SJSA1 (cell line): ENCODE results near the gene ALAS2. TPM values are rescaled to one million over a fixed set of nuclear protein-coding genes. Genes with fewer than 3 reads are reported as not detected.
"Not testable (repeated sequence)": the region's sequence is repeated elsewhere in the genome, so short reads cannot be mapped to it uniquely, and the experiment has no call there.

ENCODE experiments used
- DNase-seq, 2 experiments: peaks; one replicate each; pipeline ENCODE4 v3.0.0-alpha.2; 2015 to 2020; ENCODE audit warnings: low spot score in 2 of 2, low read depth in 1 of 2
- H3K27ac ChIP-seq: fragments of 250-450 bp; sonication (Bioruptor Pico); 2 replicates; pipeline ENCODE4 v1.5.1; 2020; ENCODE audit warnings: mild to moderate bottlenecking, moderate library complexity
- H3K27me3 ChIP-seq: fragments of 250-450 bp; sonication (Bioruptor Pico); replicated peaks from 2 replicates; pipeline ENCODE4 v1.5.1; 2020; ENCODE audit warnings: mild to moderate bottlenecking, moderate library complexity
- H3K36me3 ChIP-seq: fragments of 250-450 bp; sonication (Bioruptor Pico); 2 replicates; pipeline ENCODE4 v1.5.1; 2020; ENCODE audit warnings: mild to moderate bottlenecking
- H3K4me1 ChIP-seq: fragments of 250-450 bp; sonication (Bioruptor Pico); replicated peaks from 2 replicates; pipeline ENCODE4 v1.6.1; 2021; ENCODE audit warnings: mild to moderate bottlenecking
- H3K4me3 ChIP-seq: fragments of 250-450 bp; sonication (Bioruptor Pico); 2 replicates; pipeline ENCODE4 v1.5.1; 2020; ENCODE audit warnings: mild to moderate bottlenecking
- H3K9me3 ChIP-seq: fragments of 250-450 bp; sonication (Bioruptor Pico); replicated peaks from 2 replicates; pipeline ENCODE4 v1.5.1; 2020; ENCODE audit warnings: mild to moderate bottlenecking
- total RNA-seq: library from RNA; depleted of rRNA; stranded (reverse); fragments of >200 nt; shearing (Covaris generic); gene quantifications from 2 replicates; pipeline ENCODE4 v1.2.3, GENCODE V29; 2014; rRNA removed

ALAS2 gene
- total RNA-seq: not detected in 2 replicates

- Histone ChIP-seq H3K4me1 (no peaks in the 10 kb centered on the region), H3K36me3 (no peaks in the 10 kb centered on the region), H3K27ac (no peak within 1 kb of the TSS), H3K27me3 (no peaks in the 10 kb centered on the region), H3K4me3 (no peak within 1 kb of the TSS), H3K9me3 (no peaks in the 10 kb centered on the region)
- no peak for DNase-seq
Measured at GRCh38 chrX:55030271-55031205, at the start of gene ALAS2. Gene ALAS2, minus strand, starts transcription at chrX:55030977. Its CDS starts 4,977 bp downstream, at chrX:55026000.

DNA sequence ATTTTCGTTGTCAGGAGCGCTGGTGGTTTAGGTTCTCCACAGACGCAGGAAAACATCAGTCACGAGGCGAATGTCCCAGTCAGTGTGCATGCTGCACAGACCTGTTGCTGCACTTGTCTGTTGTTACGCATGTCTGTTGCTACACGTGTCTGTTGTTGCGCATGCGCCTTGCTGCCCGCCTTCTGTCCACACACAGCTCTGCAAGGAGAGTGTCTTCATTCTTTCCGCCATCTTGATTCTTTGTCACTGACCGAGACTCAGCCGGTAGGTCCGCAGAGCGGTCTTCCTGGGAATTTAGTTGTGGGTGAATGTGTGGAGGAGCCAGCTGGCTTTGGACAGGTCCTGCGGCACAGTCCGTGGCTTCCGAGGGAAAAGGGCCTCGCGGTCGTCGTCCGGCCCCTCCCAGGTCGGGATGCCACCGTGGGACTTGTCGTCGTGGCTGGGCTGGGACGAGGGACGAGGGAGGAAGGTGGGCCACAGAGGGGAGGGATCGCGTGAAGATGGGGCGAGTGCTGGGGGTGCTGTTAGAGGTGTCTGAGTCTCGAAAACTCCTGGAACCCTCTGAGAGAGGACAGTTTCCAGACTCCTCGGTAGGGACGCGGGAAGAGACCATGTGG, 44.2 kb upstream of the ALAS2 start, which contains the start of gene PAGE2B:
TSS of gene PAGE2B (plus strand) at position 180 of the 617 bp plus-strand sequence. CDS start 1,012 bp downstream, outside the sequence.
- no peak for DNase-seq

GRCh38 chrX:55072286-55072685, 41.5 kb upstream of the ALAS2 start:
- Histone ChIP-seq H3K9me3 (no peaks in the 10 kb centered on the region), H3K27me3 (no peaks in the 10 kb centered on the region), H3K4me3 (no peak overlapping the region), H3K36me3 (no peaks in the 10 kb centered on the region), H3K27ac (no peak overlapping the region), H3K4me1 (no peaks in the 10 kb centered on the region)
- DNase-seq: no peak

More for the DNA sequence above, 44.2 kb upstream of the ALAS2 start, which contains the start of gene PAGE2B:
- no peaks in the 10 kb centered on the region for H3K9me3 ChIP-seq
- H3K27ac ChIP-seq: no peak within 1 kb of the TSS
- H3K27me3 ChIP-seq: no peaks in the 10 kb centered on the region
- H3K4me1 ChIP-seq: no peaks in the 10 kb centered on the region
- H3K36me3 ChIP-seq: no peaks in the 10 kb centered on the region
- no peak within 1 kb of the TSS for H3K4me3 ChIP-seq

DNA sequence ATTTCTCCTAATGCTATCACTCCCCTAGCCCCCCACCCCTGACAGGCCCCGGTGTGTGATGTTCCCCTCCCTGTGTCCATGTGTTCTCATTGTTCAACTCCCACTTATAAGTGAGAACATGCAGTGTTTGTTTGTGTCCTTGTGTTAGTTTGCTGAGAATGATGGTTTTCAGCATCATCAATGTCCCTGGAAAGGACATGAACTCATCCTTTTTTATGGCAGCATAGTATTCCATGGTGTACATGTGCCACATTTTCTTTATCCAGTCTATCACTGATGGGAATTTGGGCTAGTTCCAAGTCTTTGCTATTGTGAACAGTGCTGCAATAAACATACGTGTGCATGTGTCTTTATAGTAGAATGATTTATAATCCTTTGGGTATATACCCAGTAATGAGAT, 36.4 kb upstream of the ALAS2 start:
- H3K4me1 ChIP-seq, H3K36me3 ChIP-seq, DNase-seq, H3K27me3 ChIP-seq, H3K4me3 ChIP-seq, H3K9me3 ChIP-seq, H3K27ac ChIP-seq: not testable (repeated sequence)

- no peak overlapping the region for H3K4me3 ChIP-seq
- peak in 1 of 2 experiments; percentile 5 for DNase-seq
Measured at GRCh38 chrX:55057675-55058249, 27.0 kb upstream of the ALAS2 start.

GRCh38 chrX:55056820-55057674, 26.3 kb upstream of the ALAS2 start:
- Histone ChIP-seq H3K36me3 (no peaks in the 10 kb centered on the region), H3K27me3 (no peaks in the 10 kb centered on the region), H3K4me3 (no peak overlapping the region), H3K9me3 (no peaks in the 10 kb centered on the region), H3K27ac (no peak overlapping the region), H3K4me1 (no peaks in the 10 kb centered on the region)
- DNase-seq: peak in 1 of 2 experiments; percentile 4

More at GRCh38 chrX:55057675-55058249, 27.0 kb upstream of the ALAS2 start:
- Histone ChIP-seq H3K27me3 (no peaks in the 10 kb centered on the region), H3K4me1 (no peaks in the 10 kb centered on the region), H3K36me3 (no peaks in the 10 kb centered on the region), H3K27ac (no peak overlapping the region), H3K9me3 (no peaks in the 10 kb centered on the region)

- not testable (repeated sequence) for H3K27me3 ChIP-seq, H3K27ac ChIP-seq, H3K4me3 ChIP-seq, H3K9me3 ChIP-seq, DNase-seq, H3K4me1 ChIP-seq, H3K36me3 ChIP-seq
Measured at GRCh38 chrX:55050599-55050998, 19.8 kb upstream of the ALAS2 start.

DNA sequence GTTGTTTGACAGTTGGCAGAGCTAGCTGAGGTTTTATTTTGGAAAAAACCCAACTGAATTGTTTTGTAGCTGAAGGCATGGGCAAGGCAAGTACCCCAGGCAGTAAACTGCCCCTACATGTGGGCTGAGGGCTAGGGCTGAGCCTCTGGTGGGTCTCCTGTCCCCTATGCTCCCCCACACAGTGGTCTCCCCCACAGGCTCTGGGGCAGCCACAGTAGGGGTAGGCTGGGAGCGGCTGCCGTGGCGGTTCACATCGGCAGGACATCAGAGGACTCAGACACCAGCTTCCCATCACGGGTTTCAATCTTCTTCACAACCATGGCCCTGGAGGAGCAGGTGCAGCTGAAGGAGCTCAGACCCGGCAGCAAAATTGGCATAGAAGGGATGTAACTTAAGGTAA, 10.7 kb upstream of the ALAS2 start:
- H3K9me3 ChIP-seq: no peaks in the 10 kb centered on the region
- H3K36me3 ChIP-seq: no peaks in the 10 kb centered on the region
- H3K27me3 ChIP-seq: no peaks in the 10 kb centered on the region
- H3K4me3 ChIP-seq: no peak overlapping the region
- no peaks in the 10 kb centered on the region for H3K4me1 ChIP-seq
- no peak overlapping the region for H3K27ac ChIP-seq
- no peak for DNase-seq

DNA sequence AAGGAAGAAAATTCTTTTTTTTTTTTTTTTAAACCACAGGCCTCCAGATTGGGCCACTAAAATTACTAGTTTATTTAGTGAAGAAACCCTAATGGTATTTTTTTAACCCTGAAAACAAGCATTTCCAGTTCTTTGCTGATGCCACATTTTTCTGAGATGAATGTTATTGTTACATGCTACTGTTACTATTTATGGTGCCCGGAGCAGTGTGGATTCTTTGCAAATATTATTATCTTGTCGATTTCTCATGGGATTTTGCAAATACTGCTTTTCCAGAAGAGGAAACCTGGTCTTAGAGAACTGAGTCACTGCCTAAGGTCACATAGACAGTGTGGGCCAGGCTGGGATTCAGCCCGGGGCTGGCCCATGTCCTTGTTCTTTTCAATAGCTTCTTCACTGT, 8.7 kb upstream of the ALAS2 start:
- H3K27me3 ChIP-seq: no peaks in the 10 kb centered on the region
- H3K4me3 ChIP-seq: no peak overlapping the region
- no peaks in the 10 kb centered on the region for H3K4me1 ChIP-seq
- DNase-seq: peak in 1 of 2 experiments; percentile 9
- H3K9me3 ChIP-seq: no peaks in the 10 kb centered on the region
- H3K27ac ChIP-seq: no peak overlapping the region
- H3K36me3 ChIP-seq: no peaks in the 10 kb centered on the region

DNA sequence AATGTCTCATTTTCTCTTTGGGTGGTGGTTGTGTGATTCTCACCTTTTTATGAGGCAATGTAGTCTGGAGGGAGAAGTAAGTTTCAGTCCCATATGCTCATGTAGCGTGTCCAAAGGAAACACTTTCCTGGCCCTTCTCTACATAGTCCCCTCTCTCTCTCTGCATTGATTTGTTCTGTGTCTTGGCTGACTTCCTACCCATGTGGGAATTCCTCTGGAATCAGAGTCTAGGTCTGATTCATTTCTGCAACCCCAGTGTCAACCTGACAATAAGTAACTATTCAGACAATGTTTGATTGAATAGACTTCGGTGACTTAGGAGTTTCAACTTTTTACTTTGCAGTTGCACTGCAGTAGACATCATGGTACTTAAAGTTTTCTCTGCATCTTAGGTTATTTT, 2.7 kb upstream of the ALAS2 start:
- Histone ChIP-seq H3K36me3 (no peaks in the 10 kb centered on the region), H3K27ac (no peak overlapping the region), H3K9me3 (no peaks in the 10 kb centered on the region), H3K27me3 (no peaks in the 10 kb centered on the region), H3K4me1 (no peaks in the 10 kb centered on the region), H3K4me3 (no peak overlapping the region)
- DNase-seq: no peak

DNA sequence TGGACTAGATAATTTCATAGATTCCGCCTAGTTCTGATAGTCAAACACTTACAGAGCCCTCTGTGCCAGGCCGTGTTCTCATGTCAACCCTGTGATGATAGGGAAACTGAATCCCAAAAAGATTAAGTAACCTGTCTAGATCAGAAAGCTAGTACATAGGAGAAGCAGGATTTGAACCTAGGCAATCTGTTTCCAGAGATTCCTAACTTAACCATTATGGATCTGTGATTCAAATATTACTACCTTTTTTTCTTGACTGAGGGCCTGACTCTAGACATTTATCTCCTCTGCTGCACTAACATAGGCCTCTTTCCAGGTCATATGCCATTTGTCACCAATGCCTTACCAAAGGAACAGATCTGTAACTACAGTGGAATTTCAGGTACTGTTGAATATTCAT, 1.5 kb downstream of the ALAS2 start:
- no peak overlapping the region for H3K27ac ChIP-seq
- H3K4me1 ChIP-seq: no peaks in the 10 kb centered on the region
- H3K36me3 ChIP-seq: no peaks in the 10 kb centered on the region
- no peak overlapping the region for H3K4me3 ChIP-seq
- H3K27me3 ChIP-seq: no peaks in the 10 kb centered on the region
- DNase-seq: no peak
- H3K9me3 ChIP-seq: no peaks in the 10 kb centered on the region

GRCh38 chrX:55028611-55029010, 2.2 kb downstream of the ALAS2 start:
- DNase-seq: no peak
- H3K27me3 ChIP-seq: no peaks in the 10 kb centered on the region
- H3K36me3 ChIP-seq: no peaks in the 10 kb centered on the region
- H3K4me3 ChIP-seq: no peak overlapping the region
- no peak overlapping the region for H3K27ac ChIP-seq
- no peaks in the 10 kb centered on the region for H3K4me1 ChIP-seq
- no peaks in the 10 kb centered on the region for H3K9me3 ChIP-seq

DNA sequence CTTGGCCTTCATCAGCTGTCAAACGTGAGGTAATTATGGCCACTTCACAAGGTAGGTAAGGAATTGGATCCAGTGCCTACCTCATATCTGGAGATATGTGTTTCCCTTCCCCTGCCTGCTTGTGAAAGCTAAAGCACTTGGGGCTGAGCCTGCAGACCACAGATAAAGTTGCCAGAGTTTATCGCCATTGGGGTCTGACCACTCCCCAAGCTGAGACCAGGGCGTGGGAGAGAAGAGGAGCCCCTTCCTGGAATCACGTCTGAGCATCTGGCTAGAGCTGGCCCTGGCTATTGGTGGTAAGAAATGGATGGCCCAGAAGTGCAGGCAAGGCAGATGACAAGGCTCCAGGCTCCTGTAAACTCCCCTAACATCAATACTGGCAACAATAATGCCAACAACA, 2.7 kb downstream of the ALAS2 start:
- Histone ChIP-seq H3K36me3 (no peaks in the 10 kb centered on the region), H3K27ac (no peak overlapping the region), H3K4me1 (no peaks in the 10 kb centered on the region), H3K4me3 (no peak overlapping the region), H3K9me3 (no peaks in the 10 kb centered on the region), H3K27me3 (no peaks in the 10 kb centered on the region)
- no peak for DNase-seq
